Limb (tissue), 2 donors: ENCODE data around the gene MRPS25.
A peak's percentile ranks its signal among the peaks of the same experiment; 100 is the strongest.

Source experiments
- DNase-seq, 2 donors: peaks; one replicate each; pipeline ENCODE4 v3.0.0-alpha.2; 2016; ENCODE audit errors: extremely low spot score in 2 of 2

MRPS25 gene

DNA sequence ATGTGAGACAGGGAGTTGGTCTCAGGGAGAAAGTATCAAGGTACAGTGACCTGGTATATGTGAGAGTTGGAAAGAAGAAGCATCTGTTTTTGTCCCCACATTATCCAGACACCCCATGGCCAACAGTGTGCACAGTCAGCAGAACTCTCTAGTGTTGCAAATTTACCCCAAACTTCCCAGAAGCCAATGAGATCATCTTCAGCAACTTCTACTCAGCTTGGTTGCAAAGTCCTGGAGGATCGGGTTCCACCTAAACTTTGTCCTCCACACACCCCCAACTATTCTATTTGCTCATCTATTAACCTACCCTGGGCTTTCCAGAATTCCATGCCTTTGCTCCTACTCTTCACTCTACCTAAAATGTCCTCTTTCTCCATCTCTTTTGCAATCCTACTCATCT, 18.1 kb upstream of the MRPS25 start:
- no peak for DNase-seq

DNA sequence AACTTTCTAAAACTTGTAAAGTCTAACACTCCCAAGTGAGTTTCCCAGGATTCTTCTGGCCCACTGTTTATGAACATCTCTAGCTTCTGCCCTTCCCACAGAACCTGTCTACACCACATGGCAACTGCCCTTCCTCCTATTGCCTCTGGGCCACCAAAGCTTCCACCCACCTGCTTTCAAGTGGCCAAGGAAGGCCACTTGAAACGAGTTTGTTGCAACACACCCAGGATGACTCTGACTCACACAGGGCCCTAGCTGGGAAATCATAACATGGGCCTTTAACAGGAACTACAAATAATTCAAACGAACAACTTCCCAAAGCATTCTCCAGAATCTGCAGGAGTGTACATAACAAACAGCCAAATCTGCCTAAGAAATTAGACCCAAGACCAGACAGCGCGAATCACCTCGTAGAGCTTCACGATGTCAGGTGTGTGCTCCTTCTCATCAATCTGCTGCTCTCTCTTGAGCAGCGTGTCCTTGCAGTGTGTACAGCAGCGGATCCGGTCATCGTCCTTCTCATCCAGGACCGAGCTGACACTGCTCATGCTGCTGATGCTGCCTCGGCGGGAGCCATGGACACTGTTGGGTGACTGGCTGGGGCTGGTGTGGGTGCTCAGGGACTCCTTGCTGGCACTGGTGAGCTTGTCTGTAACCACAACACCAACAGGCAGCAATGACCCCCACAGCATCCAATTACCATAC, 17.0 kb upstream of the MRPS25 start:
- DNase-seq = no peak

DNA sequence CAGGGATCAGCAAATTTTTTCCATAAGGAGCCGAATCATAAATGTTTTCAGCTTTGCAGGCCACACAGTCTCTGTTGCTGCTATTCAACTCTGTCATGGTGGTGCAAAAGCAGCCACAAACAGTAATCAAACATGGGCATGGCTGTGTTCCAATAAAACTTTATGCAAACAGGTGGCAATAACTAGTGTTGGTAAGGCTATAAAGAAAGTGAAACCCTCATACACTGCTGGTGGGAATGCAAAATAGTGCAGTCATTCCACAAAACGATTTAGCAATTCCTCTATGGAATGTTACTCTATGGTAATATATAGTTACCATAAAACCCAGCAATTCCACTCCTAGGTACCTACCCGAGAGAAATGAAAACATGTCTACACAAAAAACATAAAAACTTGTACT, 14.0 kb upstream of the MRPS25 start:
- no peak for DNase-seq

DNA sequence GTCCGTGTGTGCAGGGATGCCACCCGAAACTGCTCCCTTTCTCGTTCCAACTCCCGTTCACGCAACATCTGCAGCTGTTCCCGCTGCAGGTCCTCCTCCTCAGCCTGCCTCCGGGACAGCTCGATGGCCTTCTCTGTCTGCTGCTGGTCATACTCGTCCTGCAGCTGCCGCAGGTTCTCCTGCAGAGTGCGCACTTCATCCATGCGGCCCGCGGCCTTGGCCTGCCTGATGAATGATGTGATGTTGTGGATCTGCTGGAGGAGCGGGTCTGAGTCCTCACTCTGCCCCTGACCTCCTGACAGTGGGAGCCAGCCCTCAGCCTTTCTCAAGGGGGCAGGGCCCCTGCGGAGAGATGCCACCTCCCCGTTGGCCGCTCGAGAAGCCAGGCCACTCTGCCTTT, 9.4 kb upstream of the MRPS25 start:
- no peak for DNase-seq

DNA sequence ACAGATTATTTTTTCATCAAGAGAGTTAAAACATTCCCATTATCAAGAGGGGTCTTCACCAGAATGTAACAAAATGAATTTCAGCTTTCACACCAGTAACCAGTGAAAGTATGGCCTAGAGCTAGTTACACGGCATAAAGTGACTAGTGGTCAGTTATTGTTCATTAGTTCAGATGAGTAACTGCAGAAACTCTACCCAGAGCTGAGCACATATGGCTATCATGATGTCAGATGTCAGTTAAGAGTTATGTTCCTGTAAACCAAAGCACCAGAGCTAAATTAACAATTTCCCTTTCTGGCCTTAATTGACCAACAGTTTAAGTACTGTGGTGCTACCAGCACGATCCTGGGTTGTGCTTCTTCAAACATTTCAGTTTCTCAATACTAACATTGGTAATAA, 6.6 kb upstream of the MRPS25 start:
- DNase-seq = no peak

DNA sequence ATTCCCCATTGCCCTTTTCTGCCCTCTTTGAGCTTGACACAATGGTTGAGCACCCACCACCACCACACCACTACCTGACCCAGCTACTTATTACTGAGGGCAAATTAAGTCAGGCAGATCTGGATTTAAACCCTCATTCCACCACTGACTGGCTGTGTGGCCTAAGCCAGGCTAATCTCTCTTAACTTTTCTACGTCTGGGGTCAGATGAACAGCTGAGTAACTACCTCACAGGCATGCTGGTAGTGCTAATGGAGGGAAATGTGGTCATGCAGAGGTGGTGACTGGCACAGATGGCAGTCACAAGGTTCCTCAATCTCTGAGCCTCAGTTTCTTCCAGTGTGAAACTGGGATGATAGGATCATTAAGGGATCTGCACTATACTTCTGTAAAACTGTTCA, 4.3 kb upstream of the MRPS25 start:
- no peak for DNase-seq

DNA sequence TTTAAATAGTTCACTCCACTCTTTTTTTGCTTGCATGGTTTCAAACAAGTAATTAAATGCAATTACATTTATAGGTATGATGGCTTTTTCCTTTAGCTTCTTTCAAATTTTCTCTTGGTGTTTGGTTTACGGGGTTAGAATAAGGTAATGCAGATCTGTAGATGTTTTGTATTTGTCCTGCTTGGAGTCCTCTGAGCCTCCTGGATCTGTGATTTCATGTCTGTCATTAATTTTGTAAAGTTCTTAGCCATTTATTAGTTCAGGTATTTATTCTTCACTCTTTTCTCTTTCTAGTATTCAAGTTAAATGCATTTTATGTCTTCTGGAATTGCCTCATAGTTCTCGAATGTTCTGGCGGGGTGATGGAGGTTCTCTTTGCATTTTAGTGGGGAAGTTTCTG, 1.4 kb upstream of the MRPS25 start:
- DNase-seq = no peak

DNA sequence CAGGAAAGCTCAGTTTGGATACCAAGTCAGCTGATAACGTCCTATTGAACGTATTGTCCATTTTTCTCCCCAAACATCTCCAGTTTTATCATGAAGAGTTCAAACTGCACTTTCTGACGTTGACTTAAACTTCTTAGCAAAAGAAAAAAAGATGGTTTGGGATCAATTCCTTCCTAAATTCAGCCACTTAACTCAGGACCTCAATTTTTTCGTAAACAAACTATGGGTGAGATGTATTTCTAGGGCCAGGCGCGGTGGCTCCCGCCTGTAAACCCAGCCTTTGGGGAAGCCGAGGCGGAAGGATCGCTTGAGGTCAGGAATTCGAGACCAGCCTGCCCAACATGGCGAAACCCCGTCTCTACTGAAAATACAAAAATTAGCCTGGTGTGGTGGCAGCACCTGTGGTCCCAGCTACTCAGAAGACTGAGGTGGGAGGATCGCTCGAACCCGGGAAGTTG, 464 bp upstream of the MRPS25 start:
- no peak for DNase-seq

DNA sequence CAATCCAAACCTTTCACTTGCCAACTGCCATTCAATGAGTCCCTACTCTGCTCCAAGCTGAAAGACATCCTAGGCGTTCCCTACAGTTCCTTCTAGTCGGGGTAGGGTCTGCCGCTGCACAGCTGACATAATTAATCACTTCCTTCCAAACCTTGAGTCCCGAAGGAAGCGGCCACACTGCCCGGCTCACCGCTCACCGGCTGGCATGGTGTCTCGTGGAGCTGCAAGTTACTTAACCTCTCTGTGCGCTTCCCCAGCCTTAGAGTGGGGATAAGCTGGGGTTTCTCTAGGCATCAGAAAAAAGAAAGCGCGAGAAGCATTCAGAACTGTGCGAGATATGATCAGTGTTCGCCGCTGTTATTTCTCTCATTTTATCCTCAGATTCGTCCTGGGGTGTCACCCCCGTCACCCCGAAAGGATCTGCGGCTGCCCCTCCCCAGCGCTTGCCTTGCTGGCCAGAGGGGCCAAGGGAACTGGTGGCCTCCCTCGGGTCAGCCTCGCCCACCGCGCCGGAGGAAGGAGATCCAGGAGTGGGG, 748 bp downstream of the MRPS25 start:
- peak in 1 of 2 donors; percentile 39 for DNase-seq

DNA sequence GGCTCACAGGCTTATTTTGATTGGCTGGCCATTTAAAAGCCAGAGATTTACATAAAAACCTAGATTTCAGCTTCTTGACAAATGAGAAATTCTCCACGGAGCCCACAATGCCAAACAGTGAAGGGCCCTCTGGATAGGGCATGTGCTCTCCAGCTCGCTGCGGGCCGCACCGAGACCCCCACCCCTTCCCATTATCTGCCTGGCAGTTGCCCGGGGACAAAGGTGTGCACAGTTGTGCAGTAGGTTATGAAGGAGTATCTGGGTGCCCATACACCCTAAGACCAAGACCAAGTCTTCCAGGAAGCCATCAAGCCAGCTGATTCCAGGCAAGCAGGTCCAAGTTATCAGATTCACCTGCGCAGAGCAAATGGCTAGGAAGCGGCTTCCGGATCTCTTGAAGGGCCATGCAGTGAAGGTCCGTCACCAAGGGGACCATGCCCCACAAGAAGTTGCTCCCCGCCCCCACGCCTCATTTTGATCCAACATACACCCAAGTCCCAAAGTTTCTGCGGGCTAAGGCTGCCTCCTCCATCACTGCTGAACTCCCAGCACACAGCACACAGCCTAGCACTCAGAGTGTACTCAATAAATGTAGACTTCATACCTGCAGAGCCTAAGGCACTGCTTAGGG, 1.3 kb downstream of the MRPS25 start:
- no peak for DNase-seq

DNA sequence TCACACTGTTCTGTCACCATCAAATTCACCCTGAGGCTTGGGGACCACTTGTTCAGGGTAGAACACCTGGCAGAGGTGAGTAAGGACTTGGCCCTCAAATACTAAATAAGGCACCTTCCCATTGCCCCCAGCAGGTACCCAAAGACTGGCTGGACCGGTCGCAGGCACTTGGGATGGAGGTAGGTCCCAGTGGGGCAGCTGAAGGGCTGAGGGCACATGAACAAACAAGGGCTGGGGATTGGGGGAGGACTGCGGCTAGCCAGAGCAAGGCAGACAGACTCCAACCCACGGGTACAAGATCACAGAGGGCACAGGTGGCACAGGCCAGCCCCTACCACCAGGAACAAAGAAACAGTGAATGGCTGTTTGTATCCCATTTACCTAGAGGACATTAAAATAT, 1.9 kb downstream of the MRPS25 start:
- DNase-seq = no peak

DNA sequence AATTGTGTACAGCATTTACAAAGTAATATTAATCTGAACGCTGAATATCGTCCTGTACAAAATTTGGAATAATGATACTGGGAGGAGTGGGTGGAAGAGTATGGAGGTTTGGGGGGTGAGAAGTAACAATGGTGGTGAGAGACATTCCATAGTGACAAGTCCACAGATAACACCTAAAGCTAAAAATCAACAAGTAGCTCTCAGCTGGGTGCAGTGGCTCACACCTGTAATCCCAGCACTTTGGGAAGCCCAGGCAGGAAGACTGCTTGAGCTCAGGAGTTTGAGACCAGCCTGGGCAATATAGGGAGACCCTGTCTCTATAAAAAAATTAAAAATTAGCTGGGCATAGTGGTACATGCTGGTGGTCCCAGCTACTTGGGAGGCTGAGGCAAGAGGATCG, 5.1 kb downstream of the MRPS25 start:
- DNase-seq = no peak

DNA sequence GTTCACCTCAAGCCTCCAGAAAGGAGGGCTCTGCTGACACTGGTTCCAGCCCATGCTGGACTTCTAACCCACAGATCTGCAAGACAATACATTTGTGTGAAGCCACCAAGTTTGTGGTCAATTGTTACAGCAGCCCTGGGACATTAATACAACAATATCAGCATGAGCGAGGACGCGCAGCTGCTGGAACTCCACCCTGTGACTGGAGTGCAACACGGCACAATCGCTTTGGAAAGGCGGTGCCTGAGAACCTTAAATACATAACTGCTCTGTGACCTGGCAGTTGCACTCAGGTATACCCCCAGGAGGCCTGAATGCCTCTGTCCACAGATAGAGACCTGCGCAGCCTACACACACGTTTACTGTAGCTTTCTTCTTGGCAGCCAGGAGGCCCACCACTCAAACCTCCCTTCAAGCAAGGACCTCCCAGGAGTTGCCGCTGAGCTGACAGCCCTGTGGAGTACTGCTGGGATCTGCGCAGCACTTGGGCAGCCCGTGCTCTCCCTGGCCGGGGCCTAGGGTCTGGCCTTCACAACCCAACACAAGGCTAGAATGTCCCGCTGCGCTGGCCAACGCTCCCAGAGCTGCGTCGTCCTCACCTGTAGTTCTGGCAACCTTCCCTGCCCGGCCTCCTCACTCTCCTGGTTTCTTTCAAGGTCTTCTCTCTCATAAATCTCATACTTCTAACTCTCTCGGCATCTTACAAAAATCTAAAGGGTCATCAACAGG, 8.3 kb downstream of the MRPS25 start:
- no peak for DNase-seq

DNA sequence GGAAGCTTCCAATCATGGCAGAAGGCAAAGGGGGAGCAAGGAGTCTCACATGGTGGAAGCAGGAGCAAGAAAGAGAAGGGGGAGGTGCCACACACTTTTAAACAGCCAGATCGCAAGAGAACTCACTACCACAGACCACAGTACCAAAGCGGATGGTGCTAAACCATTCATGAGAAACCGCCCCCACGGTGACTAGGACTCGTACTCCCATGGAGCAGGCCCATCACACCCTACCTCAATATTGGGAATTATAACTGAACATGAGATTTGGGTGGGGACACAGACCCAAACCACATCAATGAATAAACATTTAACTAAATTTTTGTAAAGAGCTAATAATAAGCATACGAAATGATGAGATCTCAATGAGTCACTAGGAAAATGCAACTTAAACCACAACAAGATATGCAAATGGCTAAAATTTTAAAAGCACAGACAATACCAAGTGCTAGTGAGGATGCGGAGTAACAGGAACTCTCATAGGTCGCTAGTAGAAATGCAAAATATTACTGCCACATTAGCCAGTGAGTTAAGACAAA, 10.0 kb downstream of the MRPS25 start:
- no peak for DNase-seq

DNA sequence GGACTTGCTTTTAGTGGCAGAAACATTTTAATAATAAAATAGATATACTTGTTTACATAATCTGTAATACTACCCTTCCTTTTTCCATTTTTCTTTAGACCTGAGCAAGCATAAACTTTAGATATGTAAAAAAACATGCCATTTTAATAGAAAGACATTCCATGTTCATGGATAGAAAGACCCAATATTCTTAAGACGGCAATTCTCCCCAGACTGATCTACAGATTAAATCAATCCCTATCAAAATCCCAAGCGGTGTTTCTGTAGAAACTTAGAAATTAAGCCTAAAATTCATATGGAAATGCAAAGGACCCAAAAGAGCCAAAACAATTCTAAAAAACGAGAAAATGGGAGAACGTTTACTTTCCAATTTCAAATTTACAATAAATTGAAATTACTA, 11.6 kb downstream of the MRPS25 start:
- no peak for DNase-seq

DNA sequence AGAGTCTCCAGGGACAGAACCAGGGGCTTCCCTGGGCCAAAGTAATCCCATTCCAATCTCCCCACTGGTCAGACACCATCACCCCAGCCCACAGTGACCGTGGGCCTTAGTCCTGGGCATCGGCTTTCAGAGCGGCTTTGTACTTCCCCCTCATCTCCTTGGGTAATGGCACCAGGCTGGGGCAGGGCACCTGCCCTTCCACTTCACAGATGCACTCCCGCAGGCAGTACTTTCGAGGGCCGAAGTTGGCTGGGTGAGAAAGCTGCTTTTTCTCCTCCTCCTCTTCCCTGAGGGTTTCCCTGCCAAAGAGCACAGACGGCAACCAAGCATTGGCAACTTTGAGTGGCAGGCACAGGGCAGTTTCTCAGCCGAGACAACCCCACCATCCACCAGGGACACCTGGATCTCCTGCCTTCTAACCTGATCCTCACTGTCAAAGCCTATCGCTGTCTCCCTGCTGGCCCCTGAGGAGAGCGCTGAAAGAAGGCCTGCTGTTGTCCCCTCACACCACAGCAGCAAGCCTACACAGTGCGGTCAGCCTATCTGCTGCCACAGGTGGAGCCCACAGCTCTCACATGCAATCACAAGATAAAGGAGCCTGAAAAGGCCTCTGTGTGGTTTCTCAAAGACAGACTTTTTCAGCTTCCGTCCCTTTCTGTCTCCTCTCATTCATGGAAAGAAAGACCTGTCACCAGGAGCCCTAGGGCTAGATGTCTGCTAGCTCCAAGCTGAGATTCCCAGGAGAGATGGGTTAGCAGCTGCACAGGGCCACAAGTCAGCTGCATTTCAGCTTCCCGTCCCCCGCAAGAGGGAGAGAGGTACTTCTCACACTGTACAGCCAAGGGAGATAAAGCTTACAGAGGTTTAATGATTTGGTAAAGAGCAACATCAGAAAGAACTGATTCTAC, 12.5 kb downstream of the MRPS25 start:
- no peak for DNase-seq

DNA sequence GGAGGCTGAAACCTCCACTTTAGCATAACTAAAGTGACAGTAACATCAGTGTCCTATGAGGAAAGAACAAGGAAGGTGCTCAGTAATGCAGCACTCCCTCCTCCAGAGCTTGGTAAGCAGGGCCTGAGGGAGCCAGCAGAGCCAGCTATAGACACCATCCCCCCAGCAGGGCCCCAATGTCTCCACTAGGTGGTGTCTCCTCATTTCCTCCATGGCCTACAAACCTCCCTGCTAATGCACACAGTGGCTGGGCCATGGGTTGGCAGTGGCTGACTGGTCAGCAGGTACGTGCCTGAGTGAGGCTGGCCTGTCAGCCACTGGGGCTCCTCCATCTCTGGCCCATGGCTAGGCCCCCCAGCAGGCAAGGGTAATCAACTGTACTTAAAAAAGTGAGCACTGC, 13.6 kb downstream of the MRPS25 start:
- peak in 1 of 2 donors; percentile 34 for DNase-seq

DNA sequence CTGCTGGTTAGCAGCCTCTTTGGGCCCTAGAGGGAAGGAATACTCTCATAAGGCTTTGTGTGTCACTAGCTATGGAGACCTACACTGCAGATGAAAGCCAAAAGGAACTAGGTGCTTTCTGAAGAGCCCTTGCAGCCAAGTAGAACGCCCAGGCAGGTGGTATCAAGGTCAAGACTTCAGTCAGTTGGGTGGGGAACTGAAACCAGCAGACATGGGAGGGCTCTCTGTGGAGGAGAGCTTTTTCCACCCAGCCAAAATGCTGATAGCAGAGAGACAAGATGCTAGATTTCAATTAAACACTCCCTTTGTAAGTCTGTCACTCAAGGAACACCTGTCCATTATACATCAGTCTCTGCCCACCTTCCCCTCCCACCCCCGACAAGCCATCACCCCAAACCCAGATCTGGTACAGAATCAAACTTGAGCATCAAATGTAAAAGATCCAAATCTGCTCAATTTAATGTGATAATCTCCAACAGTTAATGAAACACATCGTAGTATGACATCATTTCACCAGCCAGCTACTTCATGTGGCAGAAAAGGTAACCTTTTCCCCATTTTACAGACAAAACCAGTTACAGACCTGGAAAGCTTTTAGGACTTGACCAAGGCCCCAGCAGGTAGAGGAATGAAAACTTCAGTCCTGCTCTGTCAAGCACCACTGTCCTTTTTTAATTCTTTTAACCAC, 14.6 kb downstream of the MRPS25 start:
- DNase-seq = no peak

DNA sequence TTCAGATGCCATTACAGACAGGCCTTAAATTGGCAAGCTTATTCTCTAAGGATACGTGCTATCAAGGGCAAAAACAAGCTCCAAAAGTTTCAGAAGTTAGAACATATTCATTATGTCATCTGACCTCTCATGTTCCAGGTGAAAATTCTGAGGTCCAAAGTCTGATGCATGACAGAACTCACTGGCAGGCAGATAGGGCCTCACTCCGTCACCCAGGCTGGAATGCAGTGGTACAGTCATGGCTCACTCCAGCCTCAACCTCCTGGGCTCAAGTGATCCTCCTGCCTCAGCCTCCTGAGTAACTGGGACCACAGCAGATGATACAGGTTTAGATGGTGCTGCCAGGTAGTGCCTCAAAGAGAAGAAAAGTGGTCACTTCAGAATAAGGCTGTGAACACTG, 15.5 kb downstream of the MRPS25 start:
- no peak for DNase-seq

DNA sequence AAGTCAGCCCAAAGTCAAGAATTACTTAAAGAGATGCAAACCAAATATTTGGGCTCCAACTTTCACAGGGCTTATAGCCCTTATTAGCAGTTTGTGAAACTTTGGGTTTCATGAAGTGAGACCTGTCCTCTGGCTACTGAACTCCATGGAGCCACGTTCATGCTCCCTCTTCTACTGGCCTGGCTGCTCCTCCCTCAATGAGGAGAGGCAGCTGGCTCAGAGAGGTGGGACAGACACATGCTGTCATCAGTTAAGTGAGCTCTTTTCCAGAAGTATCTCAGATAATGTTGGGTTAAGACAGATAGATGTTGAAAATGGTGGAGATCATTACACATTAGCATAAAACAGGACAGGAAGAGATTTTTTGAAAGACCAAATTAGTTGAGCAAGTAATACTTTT, 19.4 kb downstream of the MRPS25 start:
- DNase-seq = no peak

DNA sequence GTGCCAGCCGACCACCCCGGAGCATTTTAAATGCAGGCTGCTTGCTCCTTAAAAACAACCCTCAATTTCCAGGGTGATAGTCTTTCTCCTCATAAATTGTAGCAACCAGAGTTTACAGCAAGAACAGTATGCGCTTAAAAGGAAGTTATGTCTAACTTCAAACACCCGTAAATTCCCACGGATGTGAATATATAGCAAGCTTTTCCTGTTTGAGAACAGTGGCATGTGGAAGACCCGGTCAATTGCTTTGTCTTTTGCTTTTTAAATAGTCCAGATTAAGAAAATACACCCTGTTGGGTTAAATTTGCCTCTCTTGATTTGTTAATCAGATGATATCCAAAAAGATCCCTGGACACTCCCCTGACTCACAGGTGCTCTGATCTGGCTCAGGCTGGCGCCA, 20.8 kb downstream of the MRPS25 start:
- DNase-seq = no peak
